Hair follicle dermal papilla cell (primary cell): ENCODE results near the gene FBXO48. TPM values are rescaled to one million over a fixed set of nuclear protein-coding genes. Genes with fewer than 3 reads are reported as not detected.

Experiments used
- total RNA-seq: library from RNA; depleted of rRNA; stranded (reverse); fragments of >200 nt; gene quantifications from 2 replicates; pipeline ENCODE4 v1.2.3, GENCODE V29; 2012

FBXO48 gene
- 0.16 and 0.49 TPM in 2 replicates for total RNA-seq

GRCh38 chr2:68467077-68467960 lies at the start of gene FBXO48, which contains the start of gene APLF:
FBXO48 (minus strand) TSS chr2:68467294; CDS start chr2:68465145, 2,149 bp downstream.
APLF (plus strand) TSS chr2:68467585; CDS start chr2:68467732, 147 bp downstream.

Other genes with a start within 250 kb of the FBXO48 start
- 23.4 and 26.1 TPM in 2 replicates for gene PPP3R1, start 214.8 kb downstream of the FBXO48 start, total RNA-seq
- 27.4 and 28.9 TPM in 2 replicates for gene CNRIP1, start 147.3 kb downstream of the FBXO48 start, total RNA-seq
- gene PLEK, start 102.0 kb downstream of the FBXO48 start, total RNA-seq: not detected in 2 replicates
- gene APLF, start 291 bp upstream of the FBXO48 start, total RNA-seq: 8.5 and 10.5 TPM in 2 replicates
- not detected in 2 replicates for gene PROKR1, start 176.3 kb upstream of the FBXO48 start, total RNA-seq